Heart left ventricle (tissue), 16 donors: ENCODE data around the gene IGFBPL1. TPM values are rescaled to one million over a fixed set of nuclear protein-coding genes. Genes with fewer than 3 reads are reported as not detected.

ENCODE experiments used
- ATAC-seq, 4 donors: fragments of 200-7000 bp; cut with Tn5 transposase; one replicate each; pipeline ENCODE4 v1.9.1; 2020 to 2022; ENCODE audit warnings: moderate library complexity in 4 of 4, mild to moderate bottlenecking in 3 of 4, moderate number of reproducible peaks in 1 of 4
- DNase-seq, 5 donors: peaks; one replicate each; pipeline ENCODE4 v3.0.0-alpha.2; 2020
- H3K27ac ChIP-seq, 12 donors: fragments of 200-600 bp; sonication (generic) in 4 of 12; one replicate each; pipeline versions ENCODE4 v1.5.0 to v1.8.0; 2016 to 2022; ENCODE audit warnings: mild to moderate bottlenecking in 2 of 12
- H3K27me3 ChIP-seq, 9 donors: fragments of 200-600 bp; sonication (generic) in 2 of 9; one replicate each; pipeline versions ENCODE4 v1.5.1 to v1.8.0; 2016 to 2022; ENCODE audit warnings: mild to moderate bottlenecking in 3 of 9
- H3K36me3 ChIP-seq, 9 donors: fragments of 200-600 bp; sonication (generic) in 2 of 9; one replicate each; pipeline versions ENCODE4 v1.5.0 to v1.8.0; 2018 to 2022; ENCODE audit warnings: mild to moderate bottlenecking in 2 of 9
- H3K4me1 ChIP-seq, 12 donors: fragments of 200-600 bp; sonication (generic) in 4 of 12; one replicate each; pipeline versions ENCODE4 v1.5.0 to v1.8.0; 2016 to 2022; ENCODE audit warnings: mild to moderate bottlenecking in 3 of 12
- H3K4me3 ChIP-seq, 12 donors: fragments of 200-600 bp; sonication (generic) in 4 of 12; one replicate each; pipeline versions ENCODE4 v1.5.0 to v1.8.0; 2017 to 2022; ENCODE audit warnings: mild to moderate bottlenecking in 9 of 12, moderate library complexity in 4 of 12
- H3K9me3 ChIP-seq, 12 donors: fragments of 200-600 bp; sonication (generic) in 4 of 12; one replicate each; pipeline versions ENCODE4 v1.5.0 to v1.8.0; 2016 to 2022; ENCODE audit warnings: mild to moderate bottlenecking in 1 of 12
- POLR2A ChIP-seq, 2 donors: fragments of 450-650 bp; IDR thresholded peaks; one replicate each; pipeline ENCODE4 v1.6.1; 2017; ENCODE audit warnings: antibody characterized with exemption in 2 of 2, mild to moderate bottlenecking in 2 of 2, moderate library complexity in 2 of 2
- WGBS, 4 donors: extraction: QIAGEN DNeasy Blood & Tissue Kit in 2 of 4; methylation state at CpG; one replicate each; pipeline versions ENCODE4 v1.1.5 to v1.1.7; 2013 to 2018; 5-methylcytosine and 5-hydroxymethylcytosine counted together
- intact Hi-C, 10 donors: fragments of 100-400 bp; cut with DNase I; formaldehyde crosslinking; loops; one replicate each; pipeline versions ENCODE4 v1.11.1 to v1.14.2; 2022
- polyA plus RNA-seq, 2 donors: library from polyadenylated mRNA; stranded (reverse); fragments of 200-250 nt; gene quantifications; one replicate each; pipeline ENCODE4 v1.2.3, GENCODE V29; 2013
- total RNA-seq, 9 donors: library from RNA; depleted of rRNA in 2 of 9; stranded (reverse); fragments of >200 nt in 2 of 9; fragmentation: NEBNext Ultra II Directional in 3 of 9; extraction: Animal tissue kit (Norgen Biotek cat#: 25700) in 3 of 9; gene quantifications; one replicate each; pipeline versions ENCODE4 v1.1.0 to v1.2.4, GENCODE V29; 2016 to 2023
- TF ChIP-seq, protein P1 (sequence below), 12 donors: fragments of 200-600 bp; sonication (generic) in 4 of 12; IDR thresholded peaks; one replicate each; pipeline versions ENCODE4 v1.5.0 to v1.8.0; 2018 to 2022; ENCODE audit warnings: antibody characterized with exemption in 12 of 12, mild to moderate bottlenecking in 5 of 12
- donor health status: ischemic (EF 13 %, LVEDD 7.1; RV severe dilation, severe dysfunction).
- donor health status: healthy with polysubstance abuse.
- donor health status: DM: no; HTN: yes; CAD: no.
- donor health status: DM: no; HTN: no; CAD: no.
- donor health status: ischemic (EF 25% LVEDD 6.9; RV normal size, moderate dysfunction).
- donor health status: ischemic (EF 25% LVEDD 5.7; RV mildly dilated, moderate dysfunction).
- donor health status: healthy.
- donor health status: DM: yes; HTN: yes; CAD: no.
- donor health status: ischemic (EF 35%, LVEDD 5.7; RV mildly dilated, moderate dysfunction).
- donor health status: nonischemic (EF 11% LVEDD 7.7; RV severe dilation, severe dysfunction).
- donor health status: DM: yes; HTN: yes; CAD: no.
- donor health status: PGD.
- donor health status: ischemic (EF 29% LVEDD 5.4; RV normal size, mild dysfunction).
- donor health status: nonischemic (EF 23%, LVEDD 6.1; RV moderate dilation, normal function).

IGFBPL1 gene
- total and polyA plus RNA-seq, 11 donors: 0.19 to 0.26 TPM; not detected in 9

GRCh38 chr9:38372762-38373619 lies 51.3 kb downstream of the IGFBPL1 start:
- no peaks in the 10 kb centered on the region for H3K9me3 ChIP-seq
- DNase-seq (no peak), ATAC-seq (no peak)
- intact Hi-C loops: loop anchor here in 2 of 10 donors (10.0 kb wide), 2 partner anchors 58 to 62 kb away; no protein-coding TSS in a partner anchor
- WGBS, 4 donors: 74 to 84% (median 78%) methylated on average over 10 of the region's 10 CpGs
- TF ChIP-seq, protein P1, sequence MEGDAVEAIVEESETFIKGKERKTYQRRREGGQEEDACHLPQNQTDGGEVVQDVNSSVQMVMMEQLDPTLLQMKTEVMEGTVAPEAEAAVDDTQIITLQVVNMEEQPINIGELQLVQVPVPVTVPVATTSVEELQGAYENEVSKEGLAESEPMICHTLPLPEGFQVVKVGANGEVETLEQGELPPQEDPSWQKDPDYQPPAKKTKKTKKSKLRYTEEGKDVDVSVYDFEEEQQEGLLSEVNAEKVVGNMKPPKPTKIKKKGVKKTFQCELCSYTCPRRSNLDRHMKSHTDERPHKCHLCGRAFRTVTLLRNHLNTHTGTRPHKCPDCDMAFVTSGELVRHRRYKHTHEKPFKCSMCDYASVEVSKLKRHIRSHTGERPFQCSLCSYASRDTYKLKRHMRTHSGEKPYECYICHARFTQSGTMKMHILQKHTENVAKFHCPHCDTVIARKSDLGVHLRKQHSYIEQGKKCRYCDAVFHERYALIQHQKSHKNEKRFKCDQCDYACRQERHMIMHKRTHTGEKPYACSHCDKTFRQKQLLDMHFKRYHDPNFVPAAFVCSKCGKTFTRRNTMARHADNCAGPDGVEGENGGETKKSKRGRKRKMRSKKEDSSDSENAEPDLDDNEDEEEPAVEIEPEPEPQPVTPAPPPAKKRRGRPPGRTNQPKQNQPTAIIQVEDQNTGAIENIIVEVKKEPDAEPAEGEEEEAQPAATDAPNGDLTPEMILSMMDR (IDR thresholded peaks at IDR 0.05): no peak
- no peak for TF ChIP-seq POLR2A (IDR thresholded peaks at IDR 0.05)
- no peaks in the 10 kb centered on the region for H3K27me3 ChIP-seq
- peak overlapping the region in 1 of 12 donors; percentile 30 for H3K27ac ChIP-seq
- no peaks in the 10 kb centered on the region for H3K36me3 ChIP-seq
- no peak overlapping the region for H3K4me3 ChIP-seq
- H3K4me1 ChIP-seq: peaks cover 0 to 4% (median 0%) of the 10 kb centered on the region in 12 donors

DNA sequence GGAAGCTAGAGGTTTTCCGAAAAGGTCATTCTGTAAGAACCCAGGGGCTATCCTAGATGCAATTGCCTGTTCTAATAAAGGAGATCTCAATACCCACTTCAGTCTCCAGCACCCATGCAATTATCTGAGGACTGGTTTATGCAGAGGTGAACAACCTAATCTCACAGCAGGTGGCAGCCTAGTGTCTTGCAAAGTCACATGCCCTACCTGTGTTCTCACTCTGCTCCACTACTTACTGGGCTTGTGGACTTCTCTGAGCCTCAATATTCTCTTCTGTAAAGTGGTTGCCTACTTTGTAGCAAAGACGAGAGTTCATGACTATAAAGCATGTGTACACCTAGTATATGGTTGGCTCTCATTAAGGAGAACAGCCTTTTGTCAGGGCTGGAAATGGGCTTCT lies 52.8 kb downstream of the IGFBPL1 start:
- intact Hi-C loops: loop anchor here in 2 of 10 donors (10.0 kb wide), 2 partner anchors 57 to 63 kb away; no protein-coding TSS in a partner anchor
- TF ChIP-seq, protein P1 (IDR thresholded peaks at IDR 0.05): peak in 1 of 12 donors; percentile 16
- no peak for TF ChIP-seq POLR2A (IDR thresholded peaks at IDR 0.05)
- no peaks in the 10 kb centered on the region for H3K4me1 ChIP-seq
- H3K27me3 ChIP-seq: no peaks in the 10 kb centered on the region
- H3K36me3 ChIP-seq: no peaks in the 10 kb centered on the region
- H3K4me3 ChIP-seq: no peak overlapping the region
- H3K9me3 ChIP-seq: no peaks in the 10 kb centered on the region
- H3K27ac ChIP-seq: no peak overlapping the region
- ATAC-seq: peak in 1 of 4 donors; percentile 39
- 88 to 95% (median 91%) methylated on average over 2 of the region's 2 CpGs for WGBS, 4 donors
- no peak for DNase-seq

GRCh38 chr9:38370176-38370575 lies 54.1 kb downstream of the IGFBPL1 start:
- H3K4me3 ChIP-seq: no peak overlapping the region
- intact Hi-C loops: loop anchor here in 2 of 10 donors (10.0 kb wide), 2 partner anchors 55 to 65 kb away; no protein-coding TSS in a partner anchor
- DNase-seq (no peak), ATAC-seq (no peak)
- H3K27me3 ChIP-seq: no peaks in the 10 kb centered on the region
- H3K9me3 ChIP-seq: no peaks in the 10 kb centered on the region
- H3K27ac ChIP-seq: no peak overlapping the region
- H3K4me1 ChIP-seq: no peaks in the 10 kb centered on the region
- no peaks in the 10 kb centered on the region for H3K36me3 ChIP-seq
- WGBS, 4 donors: 55 to 65% (median 64%) methylated on average over 4 of the region's 4 CpGs
- TF ChIP-seq, protein P1 (IDR thresholded peaks at IDR 0.05): no peak
- TF ChIP-seq POLR2A (IDR thresholded peaks at IDR 0.05): no peak

DNA sequence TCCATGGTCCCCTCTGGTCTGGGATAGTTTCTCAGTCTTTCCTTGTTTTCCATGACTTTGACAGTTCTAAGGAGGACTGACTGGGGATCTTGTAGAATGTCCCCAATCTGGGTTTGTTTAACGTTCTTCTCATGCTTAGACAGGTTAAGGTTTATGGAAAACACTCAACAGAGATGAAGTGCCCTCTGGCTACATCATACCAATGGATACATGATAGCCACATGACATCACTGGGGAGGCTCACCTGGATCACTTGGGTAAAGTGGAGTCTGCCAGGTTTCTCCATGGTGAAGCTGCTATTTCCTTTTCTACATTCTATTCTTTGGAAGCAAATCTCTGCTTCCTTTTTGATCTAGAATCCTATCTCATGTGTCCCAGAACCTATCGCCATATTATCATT lies 55.5 kb downstream of the IGFBPL1 start:
- DNase-seq (no peak), ATAC-seq (no peak)
- Histone ChIP-seq H3K9me3 (no peaks in the 10 kb centered on the region), H3K4me3 (no peak overlapping the region), H3K27ac (no peak overlapping the region), H3K4me1 (no peaks in the 10 kb centered on the region), H3K36me3 (no peaks in the 10 kb centered on the region), H3K27me3 (no peaks in the 10 kb centered on the region)
- intact Hi-C loops: loop anchor here in 3 of 10 donors (5.0 to 10.0 kb wide), 4 partner anchors 284 to 624 kb away; partner anchors contain the start of gene SLC25A51 (in 1 of the 3)
- no peak for TF ChIP-seq POLR2A (IDR thresholded peaks at IDR 0.05)
- 73 to 82% (median 77%) methylated on average over 2 of the region's 2 CpGs for WGBS, 4 donors
